DOHH2 (cell line): ENCODE measurements around the gene DUS4L.

Experiments used
- H3F3A ChIP-seq: fragments of 200-600 bp; sonication (generic), shearing (Covaris generic); 2 replicates; pipeline ENCODE4 v1.6.0; 2016; ENCODE audit warnings: antibody characterized with exemption, mild to moderate bottlenecking; ENCODE audit not compliant: control insufficient read depth, insufficient read depth
- H3K27ac ChIP-seq: fragments of 200-600 bp; sonication (generic); 2 replicates; pipeline ENCODE4 v1.5.1; 2014; ENCODE audit warnings: low read depth, mild to moderate bottlenecking, low read length, moderate library complexity
- H3K27me3 ChIP-seq: fragments of 200-600 bp; sonication (generic); 2 replicates; pipeline ENCODE4 v1.6.1; 2014; ENCODE audit warnings: mild to moderate bottlenecking, low read length, mixed read lengths; ENCODE audit not compliant: control insufficient read depth
- H3K36me3 ChIP-seq: fragments of 200-600 bp; sonication (generic); 2 replicates; pipeline ENCODE4 v1.6.1; 2014; ENCODE audit warnings: mild to moderate bottlenecking, low read length, moderate library complexity, mixed read lengths; ENCODE audit not compliant: control insufficient read depth
- H3K4me1 ChIP-seq: fragments of 200-600 bp; sonication (generic); 2 replicates; pipeline ENCODE4 v1.6.1; 2014; ENCODE audit warnings: mild to moderate bottlenecking, low read length, mixed read lengths; ENCODE audit not compliant: control insufficient read depth
- H3K4me2 ChIP-seq: fragments of 200-600 bp; sonication (generic); 2 replicates; pipeline ENCODE4 v1.6.0; 2014; ENCODE audit warnings: mild to moderate bottlenecking, low read length, moderate library complexity
- H3K4me3 ChIP-seq: fragments of 200-600 bp; sonication (generic); 2 replicates; pipeline ENCODE4 v1.5.1; 2014; ENCODE audit warnings: mild to moderate bottlenecking, low read length, mixed read lengths
- H3K79me2 ChIP-seq: fragments of 200-600 bp; sonication (generic); 2 replicates; pipeline ENCODE4 v1.6.1; 2014; ENCODE audit warnings: mild to moderate bottlenecking, low read length, mixed read lengths; ENCODE audit not compliant: control insufficient read depth
- H3K9me2 ChIP-seq: fragments of 200-600 bp; sonication (generic); replicated peaks from 2 replicates; pipeline ENCODE4 v1.6.1; 2014; ENCODE audit warnings: mild to moderate bottlenecking, low read length, mixed read lengths; ENCODE audit not compliant: control insufficient read depth
- H3K9me3 ChIP-seq: fragments of 200-600 bp; sonication (generic); 2 replicates; pipeline ENCODE4 v1.6.1; 2014; ENCODE audit warnings: antibody characterized with exemption, low read length, mixed read lengths; ENCODE audit not compliant: control insufficient read depth, insufficient read depth
- H4K20me1 ChIP-seq: fragments of 200-600 bp; sonication (generic); 2 replicates; pipeline ENCODE4 v1.6.0; 2014; ENCODE audit warnings: low read depth, mild to moderate bottlenecking, antibody characterized with exemption, low read length, moderate library complexity; ENCODE audit not compliant: control insufficient read depth, insufficient read depth
- CTCF ChIP-seq: fragments of 200-600 bp; sonication (generic); IDR thresholded peaks from one replicate; pipeline ENCODE4 v1.5.1; 2014; ENCODE audit warnings: antibody characterized with exemption, mild to moderate bottlenecking, low read depth, low read length; ENCODE audit not compliant: poor library complexity, severe bottlenecking
- EZH2phosphoT487 ChIP-seq: fragments of 200-600 bp; sonication (generic); IDR thresholded peaks from 2 replicates; pipeline ENCODE4 v1.6.1; 2017; ENCODE audit warnings: borderline replicate concordance, mild to moderate bottlenecking, antibody characterized with exemption, low read length, moderate library complexity, mixed read lengths

DUS4L gene

GRCh38 chr7:107622429-107622828 is 58.7 kb downstream of the DUS4L start:
- TF ChIP-seq EZH2phosphoT487 (no peak), CTCF (no peak)
- Histone ChIP-seq H3K27ac (no peak overlapping the region), H3K4me1 (no peaks in the 10 kb centered on the region), H3F3A (no peaks in the 10 kb centered on the region), H4K20me1 (no peaks in the 10 kb centered on the region), H3K9me3 (no peaks in the 10 kb centered on the region), H3K79me2 (no peaks in the 10 kb centered on the region), H3K4me3 (no peak overlapping the region), H3K36me3 (no peaks in the 10 kb centered on the region; the same call in 1 of the 2 replicates), H3K27me3 (no peaks in the 10 kb centered on the region), H3K4me2 (no peak overlapping the region), H3K9me2 (no peaks in the 10 kb centered on the region)

- Histone ChIP-seq H3K27me3 (no peaks in the 10 kb centered on the region), H3K4me1 (no peaks in the 10 kb centered on the region), H3K27ac (no peak overlapping the region), H3K4me2 (no peak overlapping the region), H3K9me3 (no peaks in the 10 kb centered on the region), H4K20me1 (no peaks in the 10 kb centered on the region), H3F3A (no peaks in the 10 kb centered on the region), H3K9me2 (no peaks in the 10 kb centered on the region), H3K79me2 (no peaks in the 10 kb centered on the region), H3K36me3 (no peaks in the 10 kb centered on the region; the same call in 1 of the 2 replicates), H3K4me3 (no peak overlapping the region)
- TF ChIP-seq EZH2phosphoT487 (no peak), CTCF (no peak)
Measured at GRCh38 chr7:107622894-107623293, 59.1 kb downstream of the DUS4L start.

- Histone ChIP-seq H3K9me2 (no peaks in the 10 kb centered on the region), H3K4me1 (no peaks in the 10 kb centered on the region), H3K9me3 (no peaks in the 10 kb centered on the region), H3K36me3 (no peaks in the 10 kb centered on the region), H4K20me1 (no peaks in the 10 kb centered on the region), H3K4me2 (no peak overlapping the region), H3K4me3 (no peak overlapping the region), H3K27ac (no peak overlapping the region), H3K79me2 (no peaks in the 10 kb centered on the region), H3F3A (no peaks in the 10 kb centered on the region), H3K27me3 (no peaks in the 10 kb centered on the region)
- no peak for TF ChIP-seq EZH2phosphoT487
- no peak for TF ChIP-seq CTCF
Measured at GRCh38 chr7:107627002-107627401, 63.2 kb downstream of the DUS4L start.
